Neural cell (in vitro differentiated cells): ENCODE measurements around the gene UNC5C.

ENCODE experiments used
- CTCF ChIP-seq: fragments of 450-650 bp; IDR thresholded peaks from 2 replicates; pipeline ENCODE4 v1.5.1; 2014; ENCODE audit warnings: antibody characterized with exemption, mild to moderate bottlenecking, moderate library complexity; ENCODE audit not compliant: poor library complexity, severe bottlenecking
- EP300 ChIP-seq: fragments of 450-650 bp; conservative IDR thresholded peaks from 2 replicates; pipeline ENCODE4 v1.6.1; 2014; ENCODE audit warnings: antibody characterized with exemption, mild to moderate bottlenecking, moderate library complexity; ENCODE audit not compliant: poor library complexity, severe bottlenecking
- EZH2 ChIP-seq: fragments of 200-600, 300-800 bp; shearing (Covaris generic), sonication (generic); IDR thresholded peaks from 2 replicates; pipeline ENCODE4 v1.6.1; 2014; ENCODE audit warnings: antibody characterized with exemption, low read length, borderline replicate concordance, mild to moderate bottlenecking; ENCODE audit not compliant: insufficient read depth, poor library complexity, severe bottlenecking
- POLR2AphosphoS5 ChIP-seq: IDR thresholded peaks from 2 replicates; pipeline ENCODE4 v1.6.1; 2012
- RAD21 ChIP-seq: fragments of 450-650 bp; conservative IDR thresholded peaks from 2 replicates; pipeline ENCODE4 v1.6.1; 2014; ENCODE audit warnings: antibody characterized with exemption, mild to moderate bottlenecking, moderate library complexity
- REST ChIP-seq: IDR thresholded peaks from 2 replicates; pipeline ENCODE4 v1.6.1; 2012; ENCODE audit warnings: borderline replicate concordance
- TAF1 ChIP-seq: IDR thresholded peaks from 2 replicates; pipeline ENCODE4 v1.6.1; 2012; ENCODE audit warnings: low read depth

- no peak for TF ChIP-seq CTCF
- TF ChIP-seq TAF1 = no peak
- no peak for TF ChIP-seq EZH2
- TF ChIP-seq EP300 = no peak
- no peak for TF ChIP-seq RAD21
- TF ChIP-seq REST = no peak
- TF ChIP-seq POLR2AphosphoS5 = no peak
These were observed 184.8 kb downstream of the UNC5C start for GRCh38 chr4:95363966-95364365.
